ENCODE measurements around the gene CFI.
"Not testable (repeated sequence)": the region's sequence is repeated elsewhere in the genome, so short reads cannot be mapped to it uniquely, and the experiment has no call there.

CFI gene

GRCh38 chr4:109795059-109795458 is 6.7 kb downstream of the CFI start:
- DNase-seq, result no peak

GRCh38 chr4:109787807-109788206 is 14.0 kb downstream of the CFI start:
- DNase-seq, result no peak

DNA sequence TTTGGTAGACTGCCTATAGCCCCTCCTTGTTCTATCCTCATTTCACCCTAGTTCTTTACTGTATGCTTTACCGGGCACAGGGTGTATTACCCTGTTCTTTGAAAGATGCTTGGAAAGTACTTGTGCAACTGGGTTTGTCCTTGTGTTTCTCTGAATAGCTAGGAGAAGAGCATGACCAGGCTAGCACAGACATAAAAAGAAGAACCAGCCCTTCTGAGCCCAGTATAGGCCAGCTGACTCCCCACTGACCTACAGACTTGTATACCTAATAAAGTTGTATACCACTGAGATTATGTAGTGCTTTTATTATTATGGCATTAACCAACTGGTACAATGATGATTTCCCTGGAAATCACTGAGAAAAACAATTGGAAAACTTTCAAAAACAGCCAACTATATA is 15.0 kb downstream of the CFI start:
- no peak for DNase-seq

GRCh38 chr4:109782092-109782491 is 19.7 kb downstream of the CFI start:
- DNase-seq, result not testable (repeated sequence)

- no peak for DNase-seq
Measured at GRCh38 chr4:109764789-109765402, 36.9 kb downstream of the CFI start.

GRCh38 chr4:109764376-109764775 is 37.4 kb downstream of the CFI start:
- no peak for DNase-seq

GRCh38 chr4:109760682-109761081 is 41.1 kb downstream of the CFI start:
- no peak for DNase-seq

DNA sequence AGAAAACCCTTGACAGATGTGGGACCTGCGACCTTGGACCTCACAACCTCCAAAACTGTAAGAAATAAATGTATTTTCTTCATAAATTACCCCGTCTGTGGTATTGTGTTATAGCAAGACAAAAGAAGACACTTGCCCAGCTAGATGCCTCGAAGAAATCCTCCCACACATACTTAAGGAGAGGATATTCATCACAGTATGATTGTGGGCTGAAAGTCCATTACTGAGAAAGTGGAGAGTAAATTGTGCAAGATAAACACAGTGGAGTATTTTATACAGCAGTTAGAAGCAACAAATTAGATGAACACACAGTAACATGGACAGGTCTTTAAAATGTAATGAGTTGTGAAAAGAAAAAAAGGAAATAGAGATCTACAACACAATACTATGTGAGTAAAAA is 46.1 kb downstream of the CFI start:
- DNase-seq, result no peak

GRCh38 chr4:109754093-109754857 is 47.5 kb downstream of the CFI start:
- DNase-seq, result no peak

DNA sequence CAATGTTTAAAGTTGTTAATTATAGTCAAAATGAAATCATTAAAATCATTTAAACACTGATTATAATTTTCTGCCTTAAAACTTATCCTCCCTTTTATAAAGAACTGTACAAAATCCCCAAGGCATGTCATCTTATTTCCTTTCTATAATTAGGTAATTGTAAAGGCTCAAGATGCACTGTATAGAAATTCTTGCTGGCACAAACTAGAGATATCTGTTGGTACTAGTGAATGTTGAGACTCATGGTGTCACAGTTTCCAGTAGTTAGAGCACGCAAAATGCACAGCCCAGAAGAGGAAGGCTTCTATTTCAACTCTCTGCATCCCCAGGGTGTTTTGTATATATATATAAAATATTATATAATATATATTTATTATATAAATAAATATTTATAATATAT is 49.3 kb downstream of the CFI start:
- no peak for DNase-seq

- no peak for DNase-seq
Measured at GRCh38 chr4:109751852-109752251, 49.9 kb downstream of the CFI start.

GRCh38 chr4:109750652-109751244 is 51.1 kb downstream of the CFI start:
- no peak for DNase-seq

DNA sequence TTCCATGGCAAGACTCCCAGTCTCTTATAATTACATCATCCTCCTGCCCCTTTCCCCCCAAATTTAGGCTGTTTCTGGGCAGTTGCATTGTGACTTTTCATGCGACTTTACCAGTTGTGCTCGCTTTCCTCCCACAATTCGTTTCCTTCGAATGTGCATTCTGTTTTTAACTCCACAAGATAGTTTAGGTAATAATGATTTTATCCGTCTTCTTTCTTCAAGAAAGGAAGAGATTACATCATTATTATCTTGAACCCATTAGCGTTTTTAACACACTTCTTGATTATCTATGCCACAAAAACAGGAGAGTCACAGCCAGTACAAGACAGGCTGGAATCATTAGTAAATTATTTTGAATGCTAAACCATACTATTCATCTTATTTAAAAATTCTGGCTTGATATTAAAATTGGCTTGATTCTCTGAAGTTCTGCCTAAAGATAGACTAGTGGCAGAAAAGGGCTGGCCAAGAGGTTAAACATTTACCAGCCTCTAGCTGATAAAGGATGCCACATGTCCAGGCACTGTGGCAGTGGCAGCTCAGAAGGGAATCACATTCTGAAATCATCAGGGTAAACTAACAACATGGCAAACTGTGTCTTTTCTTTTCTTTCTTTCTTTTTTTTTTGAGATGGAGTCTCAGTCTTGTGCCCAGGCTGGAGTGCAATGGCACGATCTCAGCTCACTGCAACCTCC is 52.3 kb downstream of the CFI start:
- DNase-seq, result no peak

DNA sequence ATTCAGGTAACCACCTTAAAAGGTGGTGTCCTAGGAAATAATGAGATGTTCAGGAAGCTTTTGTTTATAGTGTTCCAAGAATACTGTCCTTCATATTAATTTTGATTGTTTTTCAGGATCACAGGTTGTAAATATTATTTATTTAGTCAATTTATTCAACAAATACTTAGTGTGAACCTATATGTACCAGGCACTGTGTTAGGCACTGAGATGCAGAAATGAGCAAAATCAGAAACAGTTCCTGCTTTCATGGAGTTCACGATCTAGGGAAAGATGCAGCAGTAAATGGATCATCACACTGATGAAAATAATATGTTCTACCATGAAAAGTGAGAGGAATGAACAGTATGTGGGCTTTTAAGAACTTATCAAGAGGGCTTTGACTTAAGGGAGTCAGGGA is 53.7 kb downstream of the CFI start:
- no peak for DNase-seq

- no peak for DNase-seq
Measured at GRCh38 chr4:109746728-109747127, 55.1 kb downstream of the CFI start.

DNA sequence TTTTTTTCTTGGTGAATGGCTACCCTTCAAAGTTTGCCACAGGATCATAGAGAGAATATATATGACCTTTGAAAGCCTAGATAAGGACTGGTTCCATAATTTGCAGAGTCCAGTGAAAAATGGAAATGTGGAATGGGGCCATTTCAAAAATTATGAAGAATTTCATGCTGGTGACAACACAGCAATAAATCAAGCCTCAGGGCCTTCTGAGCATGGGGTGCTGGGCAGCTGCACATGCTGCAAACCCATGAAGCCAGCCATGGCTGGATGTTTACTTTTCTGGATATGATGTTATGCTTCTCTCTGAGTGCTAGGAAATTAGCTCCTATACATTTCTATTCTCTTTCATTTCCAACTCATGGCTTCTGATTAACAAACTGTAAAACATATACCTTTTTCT is 56.0 kb downstream of the CFI start:
- DNase-seq, result no peak

DNA sequence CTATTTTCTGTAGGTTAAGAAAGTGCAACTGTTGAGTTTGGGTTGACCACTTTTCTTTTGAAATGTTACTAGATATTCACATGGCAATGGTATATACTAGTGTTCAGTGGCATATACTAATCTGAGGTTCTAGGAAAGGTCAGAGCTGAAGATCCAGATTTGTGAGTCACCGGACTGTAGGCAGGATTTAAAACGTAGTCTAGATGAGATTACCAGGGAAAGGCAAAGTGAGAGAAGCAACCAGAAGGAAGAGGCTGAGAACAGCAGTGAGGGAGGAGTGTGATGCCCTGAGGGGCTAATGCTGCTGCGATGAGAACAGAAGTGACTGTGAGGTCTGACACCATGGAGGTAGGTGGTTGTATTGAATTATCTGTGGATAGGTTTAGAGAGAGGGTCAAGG is 62.3 kb downstream of the CFI start:
- DNase-seq, result no peak

DNA sequence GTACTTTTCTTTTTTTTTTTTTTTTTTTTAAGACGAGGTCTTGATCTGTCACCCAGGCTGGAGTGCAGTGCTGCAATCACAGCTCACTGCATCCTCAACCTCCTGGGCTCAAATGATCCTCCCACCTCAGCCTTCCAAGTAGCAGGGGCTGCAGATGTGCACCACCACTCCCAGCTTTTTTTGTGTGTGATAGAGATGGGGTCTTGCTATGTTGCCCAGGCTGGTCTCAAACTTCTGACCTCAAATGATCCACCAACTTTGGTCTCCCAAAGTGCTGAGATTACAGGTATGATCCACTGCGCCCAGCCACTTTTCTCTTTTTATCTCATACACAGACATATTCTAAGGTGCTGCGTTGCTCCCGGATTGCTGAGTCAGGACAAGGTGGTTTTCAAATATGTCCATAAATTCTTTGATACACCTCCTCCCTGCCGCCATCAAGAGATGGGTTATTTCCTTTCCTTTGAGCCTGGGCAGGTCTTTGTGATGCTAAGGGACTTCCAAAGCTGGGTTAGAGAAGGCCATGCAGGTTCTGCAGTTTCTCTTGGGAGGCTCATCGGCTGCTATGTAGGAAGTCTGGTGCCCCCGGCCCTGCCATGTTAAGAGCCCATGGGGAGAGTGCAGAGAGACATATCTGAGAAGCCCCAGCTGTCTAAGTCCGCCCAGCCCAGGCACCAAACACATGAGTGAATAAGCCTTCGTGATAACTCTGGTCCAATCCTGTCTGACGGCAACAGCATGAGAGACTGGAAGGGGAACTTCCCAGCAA is 63.5 kb downstream of the CFI start:
- DNase-seq, result no peak

DNA sequence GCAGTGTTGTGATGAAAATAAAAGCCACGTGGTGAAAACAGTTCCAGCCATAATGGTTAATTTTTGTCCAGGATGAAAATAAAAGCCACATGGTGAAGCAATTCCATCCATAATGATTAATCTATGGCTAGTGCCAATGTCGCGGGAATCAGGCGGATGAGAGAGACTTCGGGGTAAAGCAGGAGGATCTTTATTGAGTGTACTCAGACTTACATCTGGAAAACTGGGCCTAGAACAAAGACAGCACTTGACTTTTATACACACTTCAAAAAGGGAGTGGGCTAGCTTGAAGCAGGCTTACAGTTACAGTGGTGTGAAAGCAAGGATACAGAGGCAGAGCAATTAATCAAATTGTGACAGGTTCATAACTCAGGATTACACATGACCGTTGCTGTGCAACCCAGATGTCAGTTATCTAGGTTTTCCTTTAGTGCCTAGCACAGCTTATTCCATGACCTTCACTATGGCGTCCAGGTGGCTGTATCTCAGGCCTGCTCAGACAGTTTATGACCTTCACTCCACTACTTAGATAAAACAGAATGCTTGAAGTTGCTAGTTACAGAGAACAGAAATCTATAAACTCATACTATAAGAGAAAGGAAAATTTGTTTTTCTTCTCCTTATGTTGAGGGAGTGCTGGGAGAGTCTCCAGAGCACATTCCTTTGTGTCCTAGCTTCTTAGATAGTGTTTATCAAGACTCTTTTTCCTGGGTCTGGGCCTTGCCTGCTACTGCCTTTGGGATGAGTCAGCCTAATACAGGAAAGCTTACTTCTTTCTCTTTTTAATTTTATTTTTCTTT is 66.0 kb downstream of the CFI start:
- DNase-seq, result no peak

DNA sequence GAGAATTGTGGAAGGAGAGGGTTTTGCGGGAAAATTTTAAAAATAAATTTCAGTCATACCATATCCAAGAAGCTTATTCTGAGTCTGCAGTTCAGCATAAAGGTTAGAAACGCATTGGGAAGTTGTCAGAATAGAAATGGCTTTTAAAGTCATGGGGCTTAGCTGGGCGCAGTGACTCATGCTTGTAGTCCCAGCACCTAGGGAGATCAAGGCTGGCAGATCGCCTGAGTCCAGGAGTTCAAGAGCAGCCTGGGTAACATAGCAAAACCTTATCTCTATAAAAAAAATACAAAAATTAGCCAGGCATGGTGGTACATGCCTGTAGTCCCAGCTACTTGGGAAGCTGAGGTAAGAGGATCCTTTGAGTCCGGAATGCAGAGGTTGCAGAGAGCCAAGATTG is 68.1 kb downstream of the CFI start:
- no peak for DNase-seq

GRCh38 chr4:109730619-109731545 is 70.9 kb downstream of the CFI start:
- no peak for DNase-seq
